Small intestine (tissue), 7 donors: Measurements from ENCODE around the gene PRICKLE2. TPM values are rescaled to one million over a fixed set of nuclear protein-coding genes. Genes with fewer than 3 reads are reported as not detected.

ENCODE experiments used
- DNase-seq, 2 donors: peaks; one replicate each; pipeline versions ENCODE4 v3.0.0 to v3.0.0-alpha.2; 2013
- FAIRE-seq: peaks from 2 replicates; lab custom pipeline; 2012; peaks lifted over from hg19 to GRCh38; lab: Jason Lieb, UNC
- H3K27ac ChIP-seq, 3 donors: one replicate each; pipeline ENCODE4 v1.5.1; 2013; ENCODE audit warnings: low read length in 2 of 3, mild to moderate bottlenecking in 2 of 3, control low read depth in 1 of 3, inconsistent platforms in 1 of 3, low read depth in 1 of 3, moderate library complexity in 1 of 3
- H3K27me3 ChIP-seq, 3 donors: one replicate each; pipeline ENCODE4 v1.6.1; 2013; ENCODE audit warnings: low read length in 3 of 3, inconsistent platforms in 1 of 3; ENCODE audit not compliant: control insufficient read depth in 3 of 3, insufficient read depth in 3 of 3
- H3K36me3 ChIP-seq, 3 donors: one replicate each; pipeline ENCODE4 v1.6.1; 2013; ENCODE audit warnings: low read length in 3 of 3, inconsistent platforms in 1 of 3, low read depth in 1 of 3, mild to moderate bottlenecking in 1 of 3, moderate library complexity in 1 of 3; ENCODE audit not compliant: control insufficient read depth in 3 of 3, insufficient read depth in 2 of 3
- H3K4me1 ChIP-seq, 3 donors: one replicate each; pipeline ENCODE4 v1.6.1; 2013; ENCODE audit warnings: low read length in 2 of 3, inconsistent platforms in 1 of 3, low read depth in 1 of 3, mild to moderate bottlenecking in 1 of 3, moderate library complexity in 1 of 3; ENCODE audit not compliant: control insufficient read depth in 3 of 3, insufficient read depth in 2 of 3
- H3K4me3 ChIP-seq, 3 donors: one replicate each; pipeline ENCODE4 v1.5.1; 2013; ENCODE audit warnings: low read length in 3 of 3, control low read depth in 1 of 3, inconsistent platforms in 1 of 3, low read depth in 1 of 3, mild to moderate bottlenecking in 1 of 3, moderate library complexity in 1 of 3
- H3K9me3 ChIP-seq, 2 donors: one replicate each; pipeline ENCODE4 v1.6.1; 2013; ENCODE audit warnings: low read depth in 1 of 2, low read length in 1 of 2; ENCODE audit not compliant: control insufficient read depth in 2 of 2, insufficient read depth in 1 of 2
- WGBS, 3 donors: extraction: QIAGEN DNeasy Blood & Tissue Kit; methylation state at CpG; one replicate each; pipeline ENCODE4 v1.1.7; 2013; 5-methylcytosine and 5-hydroxymethylcytosine counted together
- polyA plus RNA-seq, 4 donors: library from polyadenylated mRNA; stranded (reverse) in 3 of 4; unstranded in 1 of 4; fragments of 200-250 nt in 3 of 4; fragments of 120-200 nt in 1 of 4; gene quantifications; one replicate each; pipeline versions ENCODE4 v1.2.1 to v1.2.3, GENCODE V29; 2013
- donor health status: healthy with polysubstance abuse.
- donor health status: control.
- donor health status: control.
- donor health status: Bipolar disorder and iron deficiency.
- donor health status: healthy.

The PRICKLE2 gene
- polyA plus RNA-seq, 4 donors: 0.54 to 3.7 (median 2.5) TPM; not detected in 1

- Histone ChIP-seq H3K4me1 (no peaks in the 10 kb centered on the region), H3K4me3 (no peak overlapping the region), H3K27ac (no peak overlapping the region), H3K27me3 (no peaks in the 10 kb centered on the region), H3K9me3 (no peaks in the 10 kb centered on the region), H3K36me3 (peaks cover 0 to 4% (median 0%) of the 10 kb centered on the region in 3 donors)
- no peak for DNase-seq
- FAIRE-seq: no peak
- WGBS, 3 donors: 70 to 79% (median 78%) methylated on average over 4 of the region's 4 CpGs
Measured at GRCh38 chr3:64140651-64141050, 84.6 kb downstream of the PRICKLE2 start.

- no peak for DNase-seq
- FAIRE-seq: no peak
- no peaks in the 10 kb centered on the region for H3K4me1 ChIP-seq
- H3K4me3 ChIP-seq: no peak overlapping the region
- no peaks in the 10 kb centered on the region for H3K9me3 ChIP-seq
- H3K27me3 ChIP-seq: no peaks in the 10 kb centered on the region
- H3K36me3 ChIP-seq: peaks cover 0 to 4% (median 0%) of the 10 kb centered on the region in 3 donors
- H3K27ac ChIP-seq: no peak overlapping the region
- WGBS, 3 donors: 69 to 86% (median 80%) methylated on average over 2 of the region's 2 CpGs
Measured at GRCh38 chr3:64138656-64139375, 86.5 kb downstream of the PRICKLE2 start.

DNA sequence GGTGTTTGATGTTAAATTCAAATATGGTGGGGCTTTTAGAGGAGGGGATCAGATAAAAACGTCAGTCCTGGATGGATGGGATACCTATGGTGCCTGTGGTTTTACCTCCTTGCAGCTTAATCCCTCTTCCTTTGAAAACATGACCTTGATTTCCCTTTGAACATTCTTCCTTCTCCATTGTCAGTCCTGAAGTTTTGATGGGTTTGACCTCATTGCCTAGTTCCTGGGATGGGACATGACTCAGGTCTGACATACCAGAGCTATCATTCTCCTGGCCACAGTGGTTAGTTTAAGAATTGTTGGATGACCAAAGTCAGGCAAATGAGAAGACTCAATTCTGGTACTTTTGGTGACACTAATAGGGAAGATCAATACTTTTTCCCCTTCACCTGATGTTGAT lies 87.2 kb downstream of the PRICKLE2 start:
- H3K4me3 ChIP-seq: no peak overlapping the region
- no peaks in the 10 kb centered on the region for H3K27me3 ChIP-seq
- 39 to 55% (median 50%) methylated on average over 1 of the region's 1 CpG for WGBS, 3 donors
- H3K27ac ChIP-seq: no peak overlapping the region
- DNase-seq (no peak), FAIRE-seq (no peak)
- H3K9me3 ChIP-seq: no peaks in the 10 kb centered on the region
- H3K36me3 ChIP-seq: peaks cover 0 to 6% (median 0%) of the 10 kb centered on the region in 3 donors
- H3K4me1 ChIP-seq: no peaks in the 10 kb centered on the region

DNA sequence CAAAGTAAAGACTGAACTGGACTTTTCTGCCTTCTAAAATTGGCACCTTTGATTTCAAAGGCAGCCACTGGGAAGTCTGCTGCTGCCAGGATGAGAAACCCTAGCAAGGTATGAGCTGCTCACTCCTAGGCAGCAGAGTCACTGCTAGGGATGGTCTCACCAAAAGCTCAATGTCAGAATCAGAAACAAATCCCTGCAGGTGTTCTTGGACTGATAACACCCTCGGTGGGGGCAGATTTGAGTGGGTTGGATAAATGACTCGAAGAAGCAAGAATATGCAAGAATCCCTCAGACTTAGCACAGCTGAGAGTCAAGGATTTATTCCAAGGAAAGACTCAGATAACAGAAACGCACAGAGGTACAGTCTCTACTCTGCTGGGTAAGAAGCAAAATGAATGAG lies 90.4 kb downstream of the PRICKLE2 start:
- 45 to 67% (median 59%) methylated on average over 3 of the region's 3 CpGs for WGBS, 3 donors
- no peak for FAIRE-seq

GRCh38 chr3:64133987-64134386 lies 91.3 kb downstream of the PRICKLE2 start:
- H3K27me3 ChIP-seq: no peaks in the 10 kb centered on the region
- H3K4me1 ChIP-seq: no peaks in the 10 kb centered on the region
- peaks cover 0 to 2% (median 0%) of the 10 kb centered on the region in 3 donors for H3K36me3 ChIP-seq
- FAIRE-seq: no peak
- no peaks in the 10 kb centered on the region for H3K9me3 ChIP-seq
- no peak overlapping the region for H3K27ac ChIP-seq
- DNase-seq: no peak
- no peak overlapping the region for H3K4me3 ChIP-seq
- WGBS, 3 donors: 91 to 96% (median 95%) methylated on average over 6 of the region's 6 CpGs

More for the DNA sequence above, 90.4 kb downstream of the PRICKLE2 start:
- DNase-seq: no peak
- H3K4me1 ChIP-seq: no peaks in the 10 kb centered on the region
- no peaks in the 10 kb centered on the region for H3K9me3 ChIP-seq
- peaks cover 0 to 2% (median 0%) of the 10 kb centered on the region in 3 donors for H3K36me3 ChIP-seq
- no peak overlapping the region for H3K27ac ChIP-seq
- no peak overlapping the region for H3K4me3 ChIP-seq
- H3K27me3 ChIP-seq: no peaks in the 10 kb centered on the region

DNA sequence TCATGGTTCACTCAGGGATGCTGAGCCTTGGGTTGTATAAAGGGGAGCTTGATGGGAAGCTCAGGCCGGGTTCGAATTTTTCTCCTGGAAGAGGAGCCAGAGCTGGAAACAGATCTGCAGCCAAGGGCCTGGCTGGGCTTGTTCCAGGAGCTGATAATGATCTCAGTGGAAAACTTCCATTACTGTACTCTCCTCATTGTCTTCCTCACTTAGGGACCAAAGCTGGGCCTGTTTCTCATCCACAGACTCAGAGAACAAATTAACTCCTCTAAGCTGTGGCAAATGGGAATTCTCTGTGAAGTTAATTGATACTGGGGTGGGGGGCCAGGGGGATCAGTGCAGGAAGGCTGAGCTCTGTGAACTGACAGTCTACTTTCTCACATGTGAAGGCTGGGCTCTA lies 92.0 kb downstream of the PRICKLE2 start:
- Histone ChIP-seq H3K27me3 (no peaks in the 10 kb centered on the region), H3K36me3 (peaks cover 0 to 2% (median 0%) of the 10 kb centered on the region in 3 donors), H3K4me3 (no peak overlapping the region), H3K9me3 (no peaks in the 10 kb centered on the region), H3K27ac (no peak overlapping the region), H3K4me1 (no peaks in the 10 kb centered on the region)
- WGBS, 3 donors: 52 to 83% (median 78%) methylated on average over 2 of the region's 2 CpGs
- DNase-seq (no peak), FAIRE-seq (no peak)

DNA sequence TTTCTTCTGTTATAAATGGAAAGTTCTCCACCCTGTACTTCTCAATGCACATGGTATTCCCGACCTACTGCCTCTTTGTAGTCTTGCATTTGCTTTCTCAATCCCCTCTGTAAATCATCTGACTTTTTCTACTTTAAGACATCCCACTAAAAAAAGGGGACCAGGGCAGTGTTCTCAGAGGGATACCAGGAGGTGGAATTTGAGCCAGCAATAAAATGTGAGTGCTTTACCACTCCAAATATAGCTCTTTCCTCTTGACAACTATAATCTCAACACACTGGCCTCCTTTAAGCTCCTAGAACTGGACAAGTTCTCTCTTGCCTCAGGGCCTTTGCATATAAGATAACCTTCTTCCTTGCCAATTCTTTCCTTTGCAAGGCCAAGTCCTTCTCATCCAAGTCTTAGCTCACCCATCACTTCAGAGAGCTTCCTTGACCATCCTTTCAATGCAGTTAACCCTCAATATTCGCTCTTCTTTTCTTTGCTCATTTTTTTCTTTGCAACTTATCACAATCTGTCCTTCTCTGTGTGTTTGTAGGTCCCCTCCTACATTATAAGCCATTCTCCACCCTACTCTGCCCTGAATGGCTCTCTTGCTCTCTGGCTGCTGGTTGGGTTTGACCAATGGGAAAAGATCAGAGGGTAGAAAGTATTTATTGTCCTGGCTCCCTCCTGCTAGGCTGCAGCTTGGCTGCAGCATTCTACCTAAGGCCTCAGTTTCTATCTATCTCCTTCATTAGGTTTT lies 93.4 kb downstream of the PRICKLE2 start:
- no peak overlapping the region for H3K27ac ChIP-seq
- no peak for FAIRE-seq
- 80 to 83% (median 80%) methylated on average over 2 of the region's 2 CpGs for WGBS, 3 donors

DNA sequence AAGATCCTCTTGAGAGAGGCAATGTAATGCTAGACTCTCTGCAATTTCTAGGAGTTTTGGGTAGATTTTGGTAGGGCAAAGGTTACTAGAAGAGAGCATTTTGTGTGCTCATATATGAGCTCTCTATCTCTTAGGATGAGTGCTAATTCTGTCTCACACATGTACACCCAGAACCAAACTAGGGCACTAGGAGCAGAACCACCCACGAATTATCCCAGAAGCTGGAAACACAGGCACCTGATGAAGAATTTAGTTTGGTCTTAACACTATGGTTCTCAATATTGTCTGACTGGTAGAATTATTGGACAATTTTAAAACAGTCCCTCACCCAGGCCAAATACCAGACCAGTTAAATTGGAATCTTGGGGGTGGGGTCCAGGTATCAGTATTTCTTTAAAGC lies 94.8 kb downstream of the PRICKLE2 start:
- H3K4me3 ChIP-seq: no peak overlapping the region
- WGBS, 3 donors: 83 to 96% (median 85%) methylated on average over 1 of the region's 1 CpG
- peaks cover 0 to 2% (median 0%) of the 10 kb centered on the region in 3 donors for H3K36me3 ChIP-seq
- no peaks in the 10 kb centered on the region for H3K4me1 ChIP-seq
- no peak for FAIRE-seq
- H3K27me3 ChIP-seq: no peaks in the 10 kb centered on the region
- DNase-seq: no peak
- H3K27ac ChIP-seq: no peak overlapping the region
- no peaks in the 10 kb centered on the region for H3K9me3 ChIP-seq

More for the DNA sequence above, 93.4 kb downstream of the PRICKLE2 start:
- no peak for DNase-seq
- Histone ChIP-seq H3K27me3 (no peaks in the 10 kb centered on the region), H3K4me1 (no peaks in the 10 kb centered on the region), H3K4me3 (no peak overlapping the region), H3K9me3 (no peaks in the 10 kb centered on the region), H3K36me3 (peaks cover 0 to 2% (median 0%) of the 10 kb centered on the region in 3 donors)
